CD4-positive, alpha-beta T cell (primary cell): ENCODE results near the gene ARNT2. TPM values are rescaled to one million over a fixed set of nuclear protein-coding genes. Genes with fewer than 3 reads are reported as not detected.

Experiments
- ATAC-seq: fragments of 200-7000 bp; cut with Tn5 transposase; one replicate; pipeline ENCODE4 v1.10.0; 2022; ENCODE audit warnings: mild to moderate bottlenecking; ENCODE audit not compliant: poor library complexity
- CTCF ChIA-PET: fragments of 350-600 bp; sonication (Branson Sonifier 250); formaldehyde crosslinking; loops from one replicate; lab custom pipeline; 2021; ENCODE audit warnings: antibody characterized with exemption, inconsistent platforms; lab: Charles Lee
- POLR2A ChIA-PET: fragments of 350-600 bp; sonication (Branson Sonifier 250); formaldehyde crosslinking; loops from one replicate; lab custom pipeline; 2021; ENCODE audit warnings: antibody characterized with exemption, inconsistent platforms; lab: Charles Lee
- DNase-seq, 14 experiments: peaks; one replicate each; pipeline ENCODE4 v3.0.0-alpha.2; 2013 to 2020; ENCODE audit warnings: mixed read lengths in 2 of 14
- H3K27ac ChIP-seq, 2 donors: one replicate each; pipeline versions ENCODE4 v1.5.1 to v1.7.0; 2013; ENCODE audit warnings: low read length in 2 of 2, low read depth in 1 of 2, mild to moderate bottlenecking in 1 of 2
- H3K27me3 ChIP-seq, 2 experiments: 1 replicate in 1 of 2; 2 replicates in 1 of 2; pipeline versions ENCODE4 v1.6.1 to v1.7.0; 2013; ENCODE audit warnings: low read length in 2 of 2, control low read depth in 1 of 2, mild to moderate bottlenecking in 1 of 2, moderate library complexity in 1 of 2; ENCODE audit not compliant: insufficient read depth in 2 of 2, control insufficient read depth in 1 of 2
- H3K36me3 ChIP-seq: one replicate; pipeline ENCODE4 v1.6.1; 2013; ENCODE audit warnings: low read length, control low read depth; ENCODE audit not compliant: insufficient read depth
- H3K4me1 ChIP-seq: one replicate; pipeline ENCODE4 v1.6.1; 2013; ENCODE audit warnings: low read length, control low read depth; ENCODE audit not compliant: insufficient read depth
- H3K4me3 ChIP-seq: one replicate; pipeline ENCODE4 v1.5.1; 2013; ENCODE audit warnings: mild to moderate bottlenecking, low read length, moderate library complexity
- H3K9me3 ChIP-seq, 2 experiments: 1 replicate in 1 of 2; 2 replicates in 1 of 2; pipeline versions ENCODE4 v1.6.1 to v1.7.0; 2013; ENCODE audit warnings: low read length in 2 of 2, mild to moderate bottlenecking in 2 of 2, control low read depth in 1 of 2, moderate library complexity in 1 of 2; ENCODE audit not compliant: control insufficient read depth in 1 of 2, insufficient read depth in 1 of 2
- H3K27ac Mint-ChIP-seq: one replicate; pipeline ENCODE4 v1.8.0; 2020; ENCODE audit warnings: mixed read lengths
- H3K27me3 Mint-ChIP-seq: one replicate; pipeline ENCODE4 v1.8.0; 2021; ENCODE audit warnings: mixed read lengths
- H3K36me3 Mint-ChIP-seq: one replicate; pipeline ENCODE4 v1.8.0; 2021; ENCODE audit warnings: low read depth, mixed read lengths
- H3K4me1 Mint-ChIP-seq: one replicate; pipeline ENCODE4 v1.8.0; 2021; ENCODE audit warnings: low read depth, mixed read lengths
- H3K4me3 Mint-ChIP-seq: one replicate; pipeline ENCODE4 v1.8.0; 2020; ENCODE audit warnings: mild to moderate bottlenecking, mixed read lengths
- H3K9me3 Mint-ChIP-seq: one replicate; pipeline ENCODE4 v1.8.0; 2020; ENCODE audit warnings: mixed read lengths
- CTCF ChIP-seq: fragments of 200-600 bp; IDR thresholded peaks from one replicate; pipeline ENCODE4 v1.8.0; 2022; ENCODE audit warnings: antibody characterized with exemption, mild to moderate bottlenecking
- intact Hi-C, 2 experiments: fragments of 100-400 bp; cut with DNase I in 1 of 2; cut with micrococcal nuclease in 1 of 2; formaldehyde crosslinking; loops; one replicate each; pipeline versions ENCODE4 v1.15.1 to v1.9.0; 2023 to 2025; cut with DNase I, micrococcal nuclease
- total RNA-seq, 174 experiments: library from RNA in 2 of 174; stranded (reverse) in 2 of 174; gene quantifications; one replicate each; pipeline ENCODE4 v1.2.3 and lab custom pipeline; 2021 to 2026

Gene ARNT2
- total RNA-seq, 2 experiments from 2014 or later = not detected

GRCh38 chr15:80594091-80594889 is 190.1 kb downstream of the ARNT2 start:
- ATAC-seq (no peak), DNase-seq (no peak)
- H3K36me3 ChIP-seq = no peaks in the 10 kb centered on the region
- intact Hi-C loops = loop anchor here in 1 of 2 experiments (10.0 kb wide), 1 partner anchor 59 kb away; no protein-coding TSS in a partner anchor
- H3K27ac ChIP-seq = no peak overlapping the region
- Mint-ChIP-seq H3K4me3 (no peak overlapping the region), H3K27ac (no peak overlapping the region), H3K36me3 (no peaks in the 10 kb centered on the region), H3K9me3 (no peaks in the 10 kb centered on the region), H3K27me3 (no peaks in the 10 kb centered on the region), H3K4me1 (no peaks in the 10 kb centered on the region)
- TF ChIP-seq CTCF = no peak
- no peak overlapping the region for H3K4me3 ChIP-seq
- H3K27me3 ChIP-seq = no peaks in the 10 kb centered on the region
- ChIA-PET POLR2A (no interaction called here), CTCF (no interaction called here)
- H3K4me1 ChIP-seq = no peaks in the 10 kb centered on the region
- no peaks in the 10 kb centered on the region for H3K9me3 ChIP-seq

- Histone ChIP-seq H3K27ac (no peak overlapping the region), H3K36me3 (no peaks in the 10 kb centered on the region), H3K4me1 (no peaks in the 10 kb centered on the region), H3K4me3 (no peak overlapping the region), H3K27me3 (no peaks in the 10 kb centered on the region), H3K9me3 (no peaks in the 10 kb centered on the region)
- intact Hi-C loops = loop anchor here in 1 of 2 experiments (10.0 kb wide), 1 partner anchor 61 kb away; no protein-coding TSS in a partner anchor
- ATAC-seq = no peak
- no peak for DNase-seq
- H3K36me3 Mint-ChIP-seq = no peaks in the 10 kb centered on the region
- H3K27ac Mint-ChIP-seq = no peak overlapping the region
- H3K27me3 Mint-ChIP-seq = peaks cover 8% of the 10 kb centered on the region
- TF ChIP-seq CTCF = no peak
- ChIA-PET POLR2A (no interaction called here), CTCF (no interaction called here)
- no peaks in the 10 kb centered on the region for H3K9me3 Mint-ChIP-seq
- H3K4me3 Mint-ChIP-seq = no peak overlapping the region
- H3K4me1 Mint-ChIP-seq = no peaks in the 10 kb centered on the region
Measured at GRCh38 chr15:80595396-80595795, 191.2 kb downstream of the ARNT2 start.

- H3K4me1 ChIP-seq = no peaks in the 10 kb centered on the region
- ATAC-seq (no peak), DNase-seq (no peak)
- POLR2A ChIA-PET = no interaction called here
- Mint-ChIP-seq H3K4me3 (no peak overlapping the region), H3K4me1 (no peaks in the 10 kb centered on the region), H3K27me3 (peaks cover 12% of the 10 kb centered on the region), H3K9me3 (no peaks in the 10 kb centered on the region), H3K36me3 (no peaks in the 10 kb centered on the region), H3K27ac (no peak overlapping the region)
- no peak overlapping the region for H3K4me3 ChIP-seq
- intact Hi-C loops = loop anchor here in 1 of 2 experiments (10.0 kb wide), 1 partner anchor 62 kb away; no protein-coding TSS in a partner anchor
- no peak overlapping the region for H3K27ac ChIP-seq
- no peaks in the 10 kb centered on the region for H3K9me3 ChIP-seq
- H3K27me3 ChIP-seq = no peaks in the 10 kb centered on the region
- TF ChIP-seq CTCF = no peak
- CTCF ChIA-PET = no interaction called here
- no peaks in the 10 kb centered on the region for H3K36me3 ChIP-seq
Measured at GRCh38 chr15:80596521-80596976, 192.4 kb downstream of the ARNT2 start.
